Peyer's patch (tissue), 4 donors: ENCODE data around the gene TMEM131L.

Experiments used
- POLR2A ChIP-seq, 2 donors: fragments of 450-650 bp; IDR thresholded peaks; one replicate each; pipeline ENCODE4 v1.5.1; 2017; ENCODE audit warnings: antibody characterized with exemption in 2 of 2, mild to moderate bottlenecking in 2 of 2, moderate library complexity in 2 of 2
- TF ChIP-seq, protein P1 (sequence below), 6 experiments: fragments of 450-650 bp in 4 of 6; fragments of 200-600 bp in 2 of 6; sonication (generic) in 1 of 6; IDR thresholded peaks; one replicate each; pipeline ENCODE4 v1.5.1; 2017 to 2019; ENCODE audit warnings: antibody characterized with exemption in 6 of 6, mild to moderate bottlenecking in 3 of 6, moderate library complexity in 1 of 6

DNA sequence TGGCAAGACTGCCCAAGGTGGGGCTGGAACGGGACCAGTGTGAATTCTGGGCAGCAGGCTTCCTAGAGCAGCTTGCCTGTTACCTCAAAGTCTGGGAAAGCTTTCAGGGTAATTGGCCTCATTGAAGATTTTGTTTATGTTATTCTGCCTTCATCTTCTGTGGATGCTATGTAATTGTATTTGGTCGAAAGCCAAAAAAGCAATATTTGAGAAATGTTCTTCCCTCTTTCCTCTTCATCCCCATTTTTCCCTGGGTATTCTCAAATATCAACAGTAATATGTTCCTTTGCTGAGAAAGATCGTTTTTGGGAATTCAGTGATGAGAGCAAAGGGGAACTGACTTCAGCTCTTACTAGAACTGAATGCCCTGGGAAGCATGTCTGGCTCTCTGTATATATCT, 12.9 kb downstream of the TMEM131L start:
- TF ChIP-seq, protein P1, sequence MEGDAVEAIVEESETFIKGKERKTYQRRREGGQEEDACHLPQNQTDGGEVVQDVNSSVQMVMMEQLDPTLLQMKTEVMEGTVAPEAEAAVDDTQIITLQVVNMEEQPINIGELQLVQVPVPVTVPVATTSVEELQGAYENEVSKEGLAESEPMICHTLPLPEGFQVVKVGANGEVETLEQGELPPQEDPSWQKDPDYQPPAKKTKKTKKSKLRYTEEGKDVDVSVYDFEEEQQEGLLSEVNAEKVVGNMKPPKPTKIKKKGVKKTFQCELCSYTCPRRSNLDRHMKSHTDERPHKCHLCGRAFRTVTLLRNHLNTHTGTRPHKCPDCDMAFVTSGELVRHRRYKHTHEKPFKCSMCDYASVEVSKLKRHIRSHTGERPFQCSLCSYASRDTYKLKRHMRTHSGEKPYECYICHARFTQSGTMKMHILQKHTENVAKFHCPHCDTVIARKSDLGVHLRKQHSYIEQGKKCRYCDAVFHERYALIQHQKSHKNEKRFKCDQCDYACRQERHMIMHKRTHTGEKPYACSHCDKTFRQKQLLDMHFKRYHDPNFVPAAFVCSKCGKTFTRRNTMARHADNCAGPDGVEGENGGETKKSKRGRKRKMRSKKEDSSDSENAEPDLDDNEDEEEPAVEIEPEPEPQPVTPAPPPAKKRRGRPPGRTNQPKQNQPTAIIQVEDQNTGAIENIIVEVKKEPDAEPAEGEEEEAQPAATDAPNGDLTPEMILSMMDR (IDR thresholded peaks at IDR 0.05), result no peak
- no peak for TF ChIP-seq POLR2A (IDR thresholded peaks at IDR 0.05)
